ENCODE data around the gene PRXL2C. TPM values are rescaled to one million over a fixed set of nuclear protein-coding genes. Genes with fewer than 3 reads are reported as not detected.

PRXL2C gene, protein sequence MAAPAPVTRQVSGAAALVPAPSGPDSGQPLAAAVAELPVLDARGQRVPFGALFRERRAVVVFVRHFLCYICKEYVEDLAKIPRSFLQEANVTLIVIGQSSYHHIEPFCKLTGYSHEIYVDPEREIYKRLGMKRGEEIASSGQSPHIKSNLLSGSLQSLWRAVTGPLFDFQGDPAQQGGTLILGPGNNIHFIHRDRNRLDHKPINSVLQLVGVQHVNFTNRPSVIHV
- 13.4 TPM for total RNA-seq

GRCh38 chr9:96655198-96655851, at the start of gene PRXL2C:
Gene PRXL2C (minus strand): TSS chr9:96655317. CDS start chr9:96655281, 36 bp downstream.

GRCh38 chr9:96619491-96620180, 35.5 kb downstream of the PRXL2C start, which contains the start of gene CDC14B:
Gene CDC14B (minus strand): TSS chr9:96619843. CDS start chr9:96619378, 465 bp downstream.

Other genes starting within 250 kb of the PRXL2C start
- gene ZNF367, start 236.9 kb downstream of the PRXL2C start, total RNA-seq, result 6.2 TPM
- gene HABP4, start 205.1 kb downstream of the PRXL2C start, total RNA-seq, result 19.4 TPM
- 41.3 TPM for gene CDC14B, start 35.5 kb downstream of the PRXL2C start, total RNA-seq
- 49.1 TPM for gene ZNF510, start 122.8 kb upstream of the PRXL2C start, total RNA-seq
- 27.2 TPM for gene ZNF782, start 199.2 kb upstream of the PRXL2C start, total RNA-seq